Endothelial cell of umbilical vein (primary cell): ENCODE measurements around the gene SMAD6. TPM values are rescaled to one million over a fixed set of nuclear protein-coding genes. Genes with fewer than 3 reads are reported as not detected.
A peak's percentile ranks its signal among the peaks of the same experiment; 100 is the strongest.

ENCODE experiments used
- BruUV-seq: library from RNA; stranded (reverse); fragments of 400-500 nt; replicated peaks from 2 replicates; lab custom pipeline; 2021; lab: Mats Ljungman, UMichigan
- CTCF ChIA-PET: fragments of 300-600, 350-600 bp; sonication (Branson Sonifier 250); formaldehyde crosslinking; loops from one replicate; lab custom pipeline; 2021; ENCODE audit warnings: antibody characterized with exemption, inconsistent platforms; lab: Charles Lee
- POLR2A ChIA-PET: fragments of 300-600, 350-600 bp; sonication (Branson Sonifier 250); formaldehyde crosslinking; loops from one replicate; lab custom pipeline; 2021; ENCODE audit warnings: antibody characterized with exemption, inconsistent platforms; lab: Charles Lee
- DNase-seq: peaks from one replicate; pipeline ENCODE4 v3.0.0-alpha.2; 2011; ENCODE audit warnings: low read depth, low spot score
- FAIRE-seq: peaks from 2 replicates; lab custom pipeline; 2011; peaks lifted over from hg19 to GRCh38; lab: Jason Lieb, UNC
- H2AFZ ChIP-seq: 2 replicates; pipeline ENCODE4 v1.6.0; 2012; ENCODE audit warnings: low read depth, low read length, control low read depth, inconsistent platforms
- H3K27ac ChIP-seq: 2 replicates; pipeline ENCODE4 v1.5.1; 2011; ENCODE audit warnings: low read depth, mild to moderate bottlenecking, control low read depth, low read length, moderate library complexity; ENCODE audit not compliant: insufficient read depth
- H3K27me3 ChIP-seq, 2 experiments: 2 replicates each; pipeline versions ENCODE4 v1.6.0 to v1.6.1; 2011; ENCODE audit warnings: low read length in 2 of 2, mixed read lengths in 1 of 2; ENCODE audit not compliant: control insufficient read depth in 2 of 2, insufficient read depth in 2 of 2
- H3K36me3 ChIP-seq, 2 experiments: 2 replicates in 1 of 2; 3 replicates in 1 of 2; pipeline ENCODE4 v1.5.1; 2011; ENCODE audit warnings: low read length in 2 of 2, mild to moderate bottlenecking in 1 of 2, moderate library complexity in 1 of 2; ENCODE audit not compliant: control insufficient read depth in 2 of 2, insufficient read depth in 2 of 2; ENCODE audit errors: extremely low read depth in 1 of 2
- H3K4me1 ChIP-seq: 3 replicates; pipeline ENCODE4 v1.5.1; 2011; ENCODE audit warnings: mild to moderate bottlenecking, low read length; ENCODE audit not compliant: control insufficient read depth, insufficient read depth; ENCODE audit errors: extremely low read depth
- H3K4me2 ChIP-seq: 2 replicates; pipeline ENCODE4 v1.6.1; 2011; ENCODE audit warnings: low read length, control low read depth, mixed read lengths; ENCODE audit not compliant: insufficient read depth
- H3K4me3 ChIP-seq, 3 experiments: fragments of 200-600 bp in 1 of 3; sonication (generic), shearing (Covaris generic) in 1 of 3; replicated peaks in 1 of 3; 2 replicates each; pipeline ENCODE4 v1.5.1; 2011 to 2016; ENCODE audit warnings: control low read depth in 3 of 3, low read length in 3 of 3, mild to moderate bottlenecking in 2 of 3, inconsistent platforms in 1 of 3, low read depth in 1 of 3, moderate library complexity in 1 of 3; ENCODE audit not compliant: insufficient read depth in 1 of 3
- H3K79me2 ChIP-seq: 2 replicates; pipeline ENCODE4 v1.6.0; 2012; ENCODE audit warnings: low read length, inconsistent platforms; ENCODE audit not compliant: control insufficient read depth, insufficient read depth
- H3K9ac ChIP-seq: replicated peaks from 2 replicates; pipeline ENCODE3; 2011; ENCODE audit warnings: low read length, control low read depth; ENCODE audit not compliant: insufficient read depth; ENCODE audit errors: extremely low read depth
- H3K9me1 ChIP-seq: replicated peaks from 3 replicates; pipeline ENCODE4 v1.6.0; 2011; ENCODE audit warnings: mild to moderate bottlenecking, low read length; ENCODE audit not compliant: control insufficient read depth, insufficient read depth; ENCODE audit errors: extremely low read depth
- H3K9me3 ChIP-seq: replicated peaks from 2 replicates; pipeline ENCODE4 v1.5.1; 2012; ENCODE audit warnings: low read length, inconsistent platforms; ENCODE audit not compliant: control insufficient read depth, insufficient read depth
- H4K20me1 ChIP-seq: replicated peaks from 2 replicates; pipeline ENCODE3; 2011; ENCODE audit warnings: mild to moderate bottlenecking, low read length; ENCODE audit not compliant: control insufficient read depth, insufficient read depth; ENCODE audit errors: extremely low read depth
- GATA2 ChIP-seq: IDR thresholded peaks from 2 replicates; pipeline ENCODE4 v1.7.0; 2011; ENCODE audit warnings: low read depth, mild to moderate bottlenecking, moderate library complexity, mixed read lengths, low read length; ENCODE audit not compliant: insufficient read length, insufficient read depth
- JUN ChIP-seq: IDR thresholded peaks from 2 replicates; pipeline ENCODE4 v1.6.1; 2011; ENCODE audit warnings: borderline replicate concordance, low read depth; ENCODE audit not compliant: insufficient read length, insufficient read depth
- POLR2A ChIP-seq: IDR thresholded peaks from 2 replicates; pipeline ENCODE4 v1.6.1; 2012; ENCODE audit warnings: low read depth, mild to moderate bottlenecking, control low read depth, low read length
- dilution Hi-C: fragments of 300-500 bp; cut with MboI; formaldehyde crosslinking; loops from one replicate; pipeline ENCODE4 v1.15.0; 2019; ENCODE audit warnings: low sequenced_read_pairs; ENCODE audit not compliant: extremely low pct_ligation_motif_present
- intact Hi-C: fragments of 100-400 bp; cut with micrococcal nuclease; formaldehyde crosslinking; loops from one replicate; pipeline ENCODE4 v1.10.0; 2022
- polyA plus RNA-seq, 4 experiments: library from polyadenylated mRNA; depleted of rRNA in 3 of 4; stranded (reverse) in 3 of 4; unstranded in 1 of 4; fragments of >200 nt; gene quantifications; 2 replicates each; pipeline versions ENCODE4 v1.2.1 to v1.2.3, GENCODE V29; 2011 to 2012; ENCODE audit warnings: missing spikeins in 1 of 4
- total RNA-seq: library from RNA; stranded (reverse); gene quantifications from 2 replicates; pipeline ENCODE4 v1.2.3, GENCODE V29; 2021
- TF ChIP-seq, protein P1 (sequence below), 2 donors: IDR thresholded peaks; 1 replicate in 1 of 2; 2 replicates in 1 of 2; pipeline ENCODE4 v1.5.1; 2011; ENCODE audit warnings: low read length in 2 of 2, mild to moderate bottlenecking in 2 of 2, moderate library complexity in 2 of 2, control low read depth in 1 of 2, inconsistent platforms in 1 of 2, low read depth in 1 of 2; ENCODE audit not compliant: insufficient read depth in 1 of 2; ENCODE audit errors: extremely low read depth in 1 of 2

Gene SMAD6
- total and polyA plus RNA-seq, 2 donors (not counting 3 experiments of a cell fraction or from before 2014, with no cell fraction given), result 7.3 to 12.5 TPM

DNA sequence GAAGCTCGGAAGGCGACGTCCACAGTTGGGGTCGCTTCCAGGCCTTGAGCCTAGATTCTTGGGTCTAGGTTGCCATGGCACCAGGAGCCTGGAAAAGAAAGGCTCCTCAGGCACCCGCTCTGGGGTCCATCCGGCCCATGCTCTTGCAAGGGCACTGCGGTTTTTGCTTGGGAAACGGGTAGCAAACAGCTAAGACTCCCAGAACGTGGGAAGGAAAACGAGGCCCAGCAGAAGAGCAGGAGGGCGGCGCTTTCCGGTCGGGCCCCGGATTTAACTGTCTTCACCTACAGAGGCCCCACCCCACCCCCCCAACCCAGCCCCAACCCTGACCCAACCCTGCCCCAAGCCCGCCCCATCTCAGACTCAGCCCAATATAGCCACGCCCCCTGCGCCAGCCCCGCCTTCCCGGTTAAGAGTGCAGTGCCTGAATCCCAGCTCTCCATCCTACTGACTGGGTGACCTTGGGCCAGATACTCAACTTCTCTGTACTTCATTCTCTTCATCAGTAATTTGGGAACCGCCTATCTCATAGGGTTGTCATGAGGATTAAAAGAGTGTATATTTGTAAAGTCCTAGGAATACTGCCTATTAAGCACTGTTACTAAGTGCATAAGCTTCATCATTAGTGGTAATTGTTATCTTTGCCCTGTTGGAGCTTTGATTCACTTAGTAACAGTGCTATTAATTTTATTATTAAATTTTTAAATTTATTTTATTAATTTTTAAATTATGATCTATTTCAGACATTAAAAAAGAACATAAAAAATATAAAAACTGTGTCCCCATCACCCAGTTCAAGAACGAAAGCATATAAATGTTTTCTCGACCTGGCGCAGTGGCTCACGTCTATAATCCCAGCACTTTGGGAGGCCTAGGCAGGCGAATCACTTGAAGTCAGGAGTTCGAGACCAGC is 28.4 kb upstream of the SMAD6 start:
- CTCF ChIA-PET, result interaction anchor here (0.6 to 1.2 kb wide), 2 partner anchors 14 to 55 kb away, joined by 3 to 4 read pairs; no protein-coding TSS in a partner anchor
- Histone ChIP-seq H3K9me3 (no peaks in the 10 kb centered on the region), H3K36me3 (no peaks in the 10 kb centered on the region), H3K27me3 (no peaks in the 10 kb centered on the region), H3K27ac (no peak overlapping the region), H3K79me2 (no peaks in the 10 kb centered on the region), H2AFZ (no peak overlapping the region), H3K4me3 (no peak overlapping the region), H3K9ac (no peak overlapping the region), H3K4me1 (no peaks in the 10 kb centered on the region), H4K20me1 (no peaks in the 10 kb centered on the region), H3K4me2 (no peak overlapping the region), H3K9me1 (no peaks in the 10 kb centered on the region)
- BruUV-seq, result no TSS peak
- TF ChIP-seq, protein P1, sequence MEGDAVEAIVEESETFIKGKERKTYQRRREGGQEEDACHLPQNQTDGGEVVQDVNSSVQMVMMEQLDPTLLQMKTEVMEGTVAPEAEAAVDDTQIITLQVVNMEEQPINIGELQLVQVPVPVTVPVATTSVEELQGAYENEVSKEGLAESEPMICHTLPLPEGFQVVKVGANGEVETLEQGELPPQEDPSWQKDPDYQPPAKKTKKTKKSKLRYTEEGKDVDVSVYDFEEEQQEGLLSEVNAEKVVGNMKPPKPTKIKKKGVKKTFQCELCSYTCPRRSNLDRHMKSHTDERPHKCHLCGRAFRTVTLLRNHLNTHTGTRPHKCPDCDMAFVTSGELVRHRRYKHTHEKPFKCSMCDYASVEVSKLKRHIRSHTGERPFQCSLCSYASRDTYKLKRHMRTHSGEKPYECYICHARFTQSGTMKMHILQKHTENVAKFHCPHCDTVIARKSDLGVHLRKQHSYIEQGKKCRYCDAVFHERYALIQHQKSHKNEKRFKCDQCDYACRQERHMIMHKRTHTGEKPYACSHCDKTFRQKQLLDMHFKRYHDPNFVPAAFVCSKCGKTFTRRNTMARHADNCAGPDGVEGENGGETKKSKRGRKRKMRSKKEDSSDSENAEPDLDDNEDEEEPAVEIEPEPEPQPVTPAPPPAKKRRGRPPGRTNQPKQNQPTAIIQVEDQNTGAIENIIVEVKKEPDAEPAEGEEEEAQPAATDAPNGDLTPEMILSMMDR (IDR thresholded peaks at IDR 0.05; ENCODE audit: extremely low read depth in 1 of 2, insufficient read depth in 1 of 2, low read depth in 1 of 2, low read length in 2 of 2), result no peak
- no peak for TF ChIP-seq POLR2A
- TF ChIP-seq JUN, result no peak
- TF ChIP-seq GATA2, result no peak
- dilution Hi-C loops (no loop called here), intact Hi-C loops (no loop called here)
- peak; percentile 28 for FAIRE-seq
- DNase-seq, result no peak
- POLR2A ChIA-PET, result no interaction called here

DNA sequence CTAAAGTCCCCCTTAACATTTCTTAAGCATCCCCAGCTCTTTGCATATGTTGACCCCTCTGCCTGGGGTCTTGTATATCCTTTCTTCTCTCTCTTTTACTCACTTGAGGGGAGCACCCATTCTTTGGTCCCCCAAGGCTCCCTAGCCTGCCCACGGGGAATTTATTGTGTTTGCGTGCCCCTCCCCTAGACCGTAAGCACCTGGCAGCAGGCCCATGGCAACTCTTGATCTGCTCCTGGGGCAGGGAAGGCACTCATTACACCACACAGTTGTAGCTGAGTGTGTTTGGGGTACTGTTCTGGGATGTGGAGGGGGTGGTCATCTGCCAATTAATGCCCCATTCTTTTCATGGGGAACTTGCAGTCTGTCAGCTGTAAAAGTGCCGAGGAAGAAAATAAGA is 27.3 kb upstream of the SMAD6 start:
- H4K20me1 ChIP-seq, result no peaks in the 10 kb centered on the region
- no peak overlapping the region for H3K27ac ChIP-seq
- no peaks in the 10 kb centered on the region for H3K9me1 ChIP-seq
- no peaks in the 10 kb centered on the region for H3K36me3 ChIP-seq
- DNase-seq (no peak), FAIRE-seq (no peak)
- H3K4me1 ChIP-seq, result no peaks in the 10 kb centered on the region
- TF ChIP-seq, protein P1 (IDR thresholded peaks at IDR 0.05; ENCODE audit: extremely low read depth in 1 of 2, insufficient read depth in 1 of 2, low read depth in 1 of 2, low read length in 2 of 2), result no peak
- TF ChIP-seq GATA2, result no peak
- ChIA-PET CTCF (no interaction called here), POLR2A (no interaction called here)
- no peaks in the 10 kb centered on the region for H3K79me2 ChIP-seq
- no peak overlapping the region for H3K9ac ChIP-seq
- H3K4me2 ChIP-seq, result no peak overlapping the region
- H3K9me3 ChIP-seq, result no peaks in the 10 kb centered on the region
- dilution Hi-C loops (no loop called here), intact Hi-C loops (no loop called here)
- no peak overlapping the region for H2AFZ ChIP-seq
- no peak overlapping the region for H3K4me3 ChIP-seq
- H3K27me3 ChIP-seq, result no peaks in the 10 kb centered on the region
- BruUV-seq, result no TSS peak
